Cardiac muscle cell (in vitro differentiated cells and primary cell): Measurements from ENCODE around the gene MCFD2. TPM values are rescaled to one million over a fixed set of nuclear protein-coding genes. Genes with fewer than 3 reads are reported as not detected.

Experiments
- DNase-seq, 2 donors: peaks; one replicate each; pipeline versions ENCODE4 v3.0.0 to v3.0.0-alpha.2; 2010 to 2017; ENCODE audit warnings: low read depth in 1 of 2, low spot score in 1 of 2
- H3K27ac ChIP-seq: fragments of 200-600 bp; sonication (generic); 2 replicates; pipeline ENCODE4 v1.5.1; 2016
- H3K27me3 ChIP-seq: fragments of 200-600 bp; sonication (generic); 2 replicates; pipeline ENCODE4 v1.6.0; 2016; ENCODE audit warnings: control low read depth
- H3K36me3 ChIP-seq: fragments of 200-600 bp; sonication (generic); 2 replicates; pipeline ENCODE4 v1.5.1; 2016; ENCODE audit warnings: control low read depth
- H3K4me1 ChIP-seq: fragments of 200-600 bp; sonication (generic); 2 replicates; pipeline ENCODE4 v1.8.1; 2017; ENCODE audit warnings: low read depth, mild to moderate bottlenecking, mixed run types
- H3K4me3 ChIP-seq: fragments of 200-600 bp; sonication (generic); 2 replicates; pipeline ENCODE4 v1.5.1; 2016; ENCODE audit warnings: mild to moderate bottlenecking
- H3K9me3 ChIP-seq: fragments of 200-600 bp; sonication (generic); 2 replicates; pipeline ENCODE4 v1.5.1; 2017; ENCODE audit warnings: low read depth, mild to moderate bottlenecking, control low read depth
- polyA plus RNA-seq: library from polyadenylated mRNA; unstranded; fragments of >200 nt; fragmentation: Nextera tagmentation; extraction: Ambion mirVana; gene quantifications from 2 replicates; pipeline ENCODE4 v1.2.1, GENCODE V29; 2016
- total RNA-seq: library from RNA; depleted of rRNA; stranded (reverse); fragments of >200 nt; gene quantifications from 2 replicates; pipeline ENCODE4 v1.2.3, GENCODE V29; 2016
- TF ChIP-seq, protein P1 (sequence below): IDR thresholded peaks from 2 replicates; pipeline ENCODE4 v1.5.1; 2012; ENCODE audit warnings: low read depth, mild to moderate bottlenecking, low read length

Gene MCFD2
- total and polyA plus RNA-seq, 2 experiments from 2014 or later: 59.1 to 64.2 TPM

DNA sequence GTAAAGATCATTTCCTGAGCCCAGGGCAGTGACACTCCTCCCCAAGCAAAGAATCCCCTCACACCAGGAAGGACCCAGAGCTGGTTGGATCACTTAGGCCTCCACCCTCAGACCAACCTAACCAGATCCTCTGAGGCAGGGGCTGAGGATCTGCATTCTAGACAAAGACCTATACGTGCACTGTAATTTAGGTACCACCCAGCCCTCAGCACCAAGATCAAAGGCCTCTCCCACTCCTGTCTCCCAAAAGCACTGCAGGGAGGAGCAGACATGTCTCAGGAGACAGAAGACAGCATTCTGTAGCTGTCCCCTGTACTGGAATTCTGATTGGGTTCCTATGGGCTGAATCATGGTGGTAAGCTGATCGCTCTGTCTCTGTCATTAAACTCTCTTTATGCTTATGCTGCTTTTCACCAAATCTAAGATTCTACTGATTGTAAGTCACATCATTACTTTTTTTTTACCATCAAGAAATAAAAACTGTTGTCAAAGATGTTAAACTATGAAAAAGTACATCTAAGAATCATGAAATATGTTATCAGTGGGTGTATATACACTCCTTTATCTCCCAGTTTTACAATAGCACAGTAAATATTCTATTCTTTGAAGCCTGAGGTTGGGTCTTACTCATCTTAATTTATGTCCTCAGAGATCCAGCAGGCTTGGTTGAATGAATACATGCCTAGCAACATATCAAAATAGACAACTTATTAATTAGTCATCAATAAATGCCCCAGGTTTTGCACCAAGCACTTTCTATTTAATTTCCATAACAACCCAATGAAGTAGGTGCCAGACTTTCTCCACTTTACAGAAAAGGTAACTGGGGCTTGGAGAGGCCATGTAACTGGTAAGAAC is 28.3 kb downstream of the MCFD2 start:
- no peaks in the 10 kb centered on the region for H3K36me3 ChIP-seq
- no peaks in the 10 kb centered on the region for H3K4me1 ChIP-seq
- no peak for DNase-seq
- H3K9me3 ChIP-seq: no peaks in the 10 kb centered on the region
- H3K4me3 ChIP-seq: no peak overlapping the region
- TF ChIP-seq, protein P1, sequence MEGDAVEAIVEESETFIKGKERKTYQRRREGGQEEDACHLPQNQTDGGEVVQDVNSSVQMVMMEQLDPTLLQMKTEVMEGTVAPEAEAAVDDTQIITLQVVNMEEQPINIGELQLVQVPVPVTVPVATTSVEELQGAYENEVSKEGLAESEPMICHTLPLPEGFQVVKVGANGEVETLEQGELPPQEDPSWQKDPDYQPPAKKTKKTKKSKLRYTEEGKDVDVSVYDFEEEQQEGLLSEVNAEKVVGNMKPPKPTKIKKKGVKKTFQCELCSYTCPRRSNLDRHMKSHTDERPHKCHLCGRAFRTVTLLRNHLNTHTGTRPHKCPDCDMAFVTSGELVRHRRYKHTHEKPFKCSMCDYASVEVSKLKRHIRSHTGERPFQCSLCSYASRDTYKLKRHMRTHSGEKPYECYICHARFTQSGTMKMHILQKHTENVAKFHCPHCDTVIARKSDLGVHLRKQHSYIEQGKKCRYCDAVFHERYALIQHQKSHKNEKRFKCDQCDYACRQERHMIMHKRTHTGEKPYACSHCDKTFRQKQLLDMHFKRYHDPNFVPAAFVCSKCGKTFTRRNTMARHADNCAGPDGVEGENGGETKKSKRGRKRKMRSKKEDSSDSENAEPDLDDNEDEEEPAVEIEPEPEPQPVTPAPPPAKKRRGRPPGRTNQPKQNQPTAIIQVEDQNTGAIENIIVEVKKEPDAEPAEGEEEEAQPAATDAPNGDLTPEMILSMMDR: no peak
- no peak overlapping the region for H3K27ac ChIP-seq
- H3K27me3 ChIP-seq: no peaks in the 10 kb centered on the region

DNA sequence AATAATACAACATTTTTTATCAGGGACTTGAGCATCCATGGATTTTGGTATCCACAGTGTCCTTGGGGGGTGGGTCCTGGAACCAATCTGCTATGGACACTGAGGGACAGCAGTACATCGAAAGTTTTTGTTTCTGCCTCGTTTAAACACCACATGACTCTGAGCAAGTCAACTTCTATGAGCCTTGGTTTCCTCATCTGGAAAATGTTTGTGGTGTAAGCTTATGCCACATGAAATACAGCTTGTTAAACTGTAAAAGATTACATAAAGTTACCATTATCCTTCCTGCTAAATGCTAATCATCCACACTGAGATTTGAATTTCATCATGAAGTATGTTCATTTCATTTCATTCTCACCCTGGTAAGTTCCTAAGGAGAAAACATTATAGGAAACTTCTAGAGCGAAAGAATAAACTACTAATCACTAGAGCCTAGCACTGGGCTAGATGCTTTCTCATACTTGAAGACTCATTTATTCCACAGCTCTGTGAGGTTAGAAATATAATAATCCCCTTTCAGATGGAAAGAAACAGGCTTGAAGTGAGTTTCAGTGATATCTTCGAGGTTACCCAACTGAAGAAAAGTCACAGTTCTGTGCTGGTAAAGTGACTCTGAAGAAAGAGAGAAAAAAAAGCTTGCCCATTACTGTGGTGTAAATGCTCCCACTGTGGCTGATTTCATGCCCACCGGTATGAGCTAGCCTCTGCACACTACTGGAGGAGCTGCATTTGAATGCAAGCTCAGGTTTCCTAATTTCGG is 29.2 kb downstream of the MCFD2 start:
- Histone ChIP-seq H3K27me3 (no peaks in the 10 kb centered on the region), H3K9me3 (no peaks in the 10 kb centered on the region), H3K4me1 (no peaks in the 10 kb centered on the region), H3K4me3 (no peak overlapping the region), H3K36me3 (no peaks in the 10 kb centered on the region), H3K27ac (no peak overlapping the region)
- TF ChIP-seq, protein P1: no peak
- DNase-seq: no peak

- H3K9me3 ChIP-seq: no peaks in the 10 kb centered on the region
- no peak overlapping the region for H3K27ac ChIP-seq
- H3K27me3 ChIP-seq: no peaks in the 10 kb centered on the region
- H3K4me1 ChIP-seq: no peaks in the 10 kb centered on the region
- no peaks in the 10 kb centered on the region for H3K36me3 ChIP-seq
- TF ChIP-seq, protein P1: no peak
- no peak overlapping the region for H3K4me3 ChIP-seq
- DNase-seq: no peak
Measured at GRCh38 chr2:46885376-46885775, 30.2 kb downstream of the MCFD2 start.

DNA sequence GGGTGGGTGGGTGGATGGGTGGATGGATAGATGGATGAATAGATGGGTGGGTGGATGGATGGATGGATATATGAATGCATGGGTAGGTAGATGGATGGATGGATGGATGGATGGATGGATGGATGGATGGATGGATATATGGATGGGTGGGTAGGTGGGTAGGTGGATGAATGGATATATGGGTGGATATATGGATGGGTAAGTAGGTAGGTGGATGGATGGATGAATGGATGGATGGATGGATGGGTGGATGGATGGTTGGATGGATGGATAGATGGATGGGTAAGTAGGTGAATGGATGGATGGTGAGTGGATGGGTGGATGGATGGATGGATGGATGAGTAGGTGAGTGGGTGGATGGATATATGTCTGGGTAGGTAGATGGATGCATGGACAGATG is 36.1 kb downstream of the MCFD2 start:
- Histone ChIP-seq H3K4me1 (no peaks in the 10 kb centered on the region), H3K36me3 (no peaks in the 10 kb centered on the region), H3K27ac (no peak overlapping the region), H3K4me3 (no peak overlapping the region), H3K9me3 (no peaks in the 10 kb centered on the region), H3K27me3 (no peaks in the 10 kb centered on the region)
- no peak for DNase-seq
- TF ChIP-seq, protein P1: no peak

DNA sequence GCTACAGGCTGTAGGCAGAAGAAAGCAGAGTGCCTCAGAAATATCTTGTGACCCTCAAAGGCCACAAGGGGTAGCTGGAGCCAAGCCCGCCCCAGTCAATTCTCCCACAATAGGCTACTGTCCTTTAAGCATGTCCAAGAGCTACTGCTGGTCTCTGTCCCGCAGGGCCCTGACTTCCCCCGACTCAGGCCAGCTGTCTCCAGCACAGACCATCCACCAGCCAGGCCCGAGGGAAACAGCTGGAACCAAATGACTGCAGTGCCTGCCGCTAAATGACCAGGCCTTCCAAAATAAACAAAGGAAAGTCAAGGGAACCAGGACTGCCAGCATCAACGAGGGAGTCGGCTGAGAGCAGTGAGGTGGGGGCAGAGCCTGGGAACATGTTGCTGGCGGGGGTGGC is 36.7 kb downstream of the MCFD2 start:
- H3K4me3 ChIP-seq: no peak overlapping the region
- peak in 1 of 2 donors; percentile 49 for DNase-seq
- H3K27ac ChIP-seq: no peak overlapping the region
- TF ChIP-seq, protein P1: no peak
- H3K4me1 ChIP-seq: no peaks in the 10 kb centered on the region
- H3K9me3 ChIP-seq: no peaks in the 10 kb centered on the region
- no peaks in the 10 kb centered on the region for H3K36me3 ChIP-seq
- H3K27me3 ChIP-seq: no peaks in the 10 kb centered on the region
